Right lobe of liver (tissue), 6 donors: ENCODE measurements around the gene GALNT17. TPM values are rescaled to one million over a fixed set of nuclear protein-coding genes. Genes with fewer than 3 reads are reported as not detected.
A peak's percentile ranks its signal among the peaks of the same experiment; 100 is the strongest.

Source experiments
- ATAC-seq, 4 donors: fragments of 200-7000 bp; cut with Tn5 transposase; one replicate each; pipeline ENCODE4 v1.9.1; 2020; ENCODE audit warnings: mild to moderate bottlenecking in 4 of 4, moderate library complexity in 4 of 4
- DNase-seq, 3 donors: peaks; one replicate each; pipeline ENCODE4 v3.0.0-alpha.2; 2020
- H3K27ac ChIP-seq, 3 donors: fragments of 200-600 bp; one replicate each; pipeline ENCODE4 v1.8.0; 2022
- H3K27me3 ChIP-seq, 2 donors: fragments of 200-600 bp; one replicate each; pipeline ENCODE4 v1.8.0; 2022
- H3K36me3 ChIP-seq, 4 donors: fragments of 200-600 bp; sonication (generic) in 1 of 4; one replicate each; pipeline versions ENCODE4 v1.5.1 to v1.8.0; 2017 to 2022; ENCODE audit warnings: control low read depth in 1 of 4
- H3K4me1 ChIP-seq, 4 donors: fragments of 200-600 bp; sonication (generic) in 1 of 4; one replicate each; pipeline versions ENCODE4 v1.5.1 to v1.8.0; 2017 to 2022; ENCODE audit warnings: control low read depth in 1 of 4
- H3K4me3 ChIP-seq, 3 donors: fragments of 200-600 bp; one replicate each; pipeline ENCODE4 v1.8.0; 2022
- H3K9me3 ChIP-seq, 4 donors: fragments of 200-600 bp; sonication (generic) in 1 of 4; one replicate each; pipeline versions ENCODE4 v1.5.1 to v1.8.0; 2017 to 2022; ENCODE audit warnings: control low read depth in 1 of 4
- CTCF ChIP-seq, 4 donors: fragments of 200-600 bp in 3 of 4; fragments of 450-650 bp in 1 of 4; IDR thresholded peaks; one replicate each; pipeline versions ENCODE4 v1.5.1 to v1.8.0; 2016 to 2022; ENCODE audit warnings: antibody characterized with exemption in 4 of 4, mild to moderate bottlenecking in 2 of 4
- POLR2A ChIP-seq: fragments of 450-650 bp; IDR thresholded peaks from one replicate; pipeline ENCODE4 v1.6.1; 2017; ENCODE audit warnings: antibody characterized with exemption, mild to moderate bottlenecking
- WGBS: methylation state at CpG from one replicate; pipeline ENCODE4 v1.1.6; 2018; ENCODE audit warnings: low coverage, low lambda C conversion rate; ENCODE audit not compliant: insufficient coverage; ENCODE audit errors: missing lambda C conversion rate; 5-methylcytosine and 5-hydroxymethylcytosine counted together
- intact Hi-C, 2 donors: fragments of 100-400 bp; cut with DNase I; formaldehyde crosslinking; loops; one replicate each; pipeline versions ENCODE4 v1.11.2 to v1.14.1; 2022
- total RNA-seq, 6 experiments: library from RNA; depleted of rRNA in 2 of 6; stranded (reverse); fragments of >200 nt in 2 of 6; fragmentation: NEBNext Ultra II Directional in 3 of 6; extraction: Animal tissue kit (Norgen Biotek cat#: 25700) in 3 of 6; gene quantifications; one replicate each; pipeline versions ENCODE4 v1.1.0 to v1.2.4, GENCODE V29; 2016 to 2023
- donor health status: DM: no; HTN: yes; CAD: no.
- donor health status: DM: no; HTN: no; CAD: no.
- donor health status: DM: no; HTN: no; CAD: no.
- donor health status: DM: no; HTN: yes; CAD: no.
- donor health status: DM: no; HTN: yes; CAD: no.

Gene GALNT17
- total RNA-seq, 6 experiments from 2014 or later: 0.06 to 0.31 (median 0.10) TPM

GRCh38 chr7:71604818-71605414 lies 473.0 kb downstream of the GALNT17 start:
- TF ChIP-seq CTCF (IDR thresholded peaks at IDR 0.05) (no peak), POLR2A (no peak)
- H3K36me3 ChIP-seq: no peaks in the 10 kb centered on the region
- no peaks in the 10 kb centered on the region for H3K9me3 ChIP-seq
- intact Hi-C loops: no loop called here
- H3K27me3 ChIP-seq: no peaks in the 10 kb centered on the region
- 79% methylated on average over 8 of the region's 9 CpGs for WGBS
- no peak for ATAC-seq
- H3K27ac ChIP-seq: no peak overlapping the region
- H3K4me1 ChIP-seq: no peaks in the 10 kb centered on the region
- DNase-seq: no peak
- H3K4me3 ChIP-seq: no peak overlapping the region

- Histone ChIP-seq H3K27me3 (no peaks in the 10 kb centered on the region), H3K4me1 (no peaks in the 10 kb centered on the region), H3K36me3 (no peaks in the 10 kb centered on the region), H3K9me3 (no peaks in the 10 kb centered on the region), H3K4me3 (no peak overlapping the region), H3K27ac (no peak overlapping the region)
- 26% methylated on average over 2 of the region's 2 CpGs for WGBS
- TF ChIP-seq POLR2A: no peak
- no peak for TF ChIP-seq CTCF (IDR thresholded peaks at IDR 0.05)
- DNase-seq: no peak
- no peak for ATAC-seq
- intact Hi-C loops: no loop called here
Observed at GRCh38 chr7:71611986-71612385, 480.0 kb downstream of the GALNT17 start.

GRCh38 chr7:71612911-71613310 lies 481.0 kb downstream of the GALNT17 start:
- TF ChIP-seq POLR2A (no peak), CTCF (IDR thresholded peaks at IDR 0.05) (no peak)
- Histone ChIP-seq H3K4me1 (no peaks in the 10 kb centered on the region), H3K27me3 (no peaks in the 10 kb centered on the region), H3K9me3 (no peaks in the 10 kb centered on the region), H3K4me3 (no peak overlapping the region), H3K27ac (no peak overlapping the region), H3K36me3 (no peaks in the 10 kb centered on the region)
- intact Hi-C loops: no loop called here
- no peak for ATAC-seq
- no peak for DNase-seq
- WGBS: 22% methylated on average over 6 of the region's 6 CpGs

- TF ChIP-seq CTCF (IDR thresholded peaks at IDR 0.05) (no peak), POLR2A (no peak)
- 8% methylated on average over 3 of the region's 3 CpGs for WGBS
- H3K4me3 ChIP-seq: no peak overlapping the region
- ATAC-seq (peak in 3 of 4 donors; percentile 12 to 38 (median 19)), DNase-seq (no peak)
- no peaks in the 10 kb centered on the region for H3K4me1 ChIP-seq
- no peaks in the 10 kb centered on the region for H3K9me3 ChIP-seq
- no peaks in the 10 kb centered on the region for H3K36me3 ChIP-seq
- intact Hi-C loops: no loop called here
- no peak overlapping the region for H3K27ac ChIP-seq
- no peaks in the 10 kb centered on the region for H3K27me3 ChIP-seq
Observed at GRCh38 chr7:71613313-71613712, 481.4 kb downstream of the GALNT17 start.

GRCh38 chr7:71615017-71615416 lies 483.1 kb downstream of the GALNT17 start:
- Histone ChIP-seq H3K27ac (no peak overlapping the region), H3K9me3 (no peaks in the 10 kb centered on the region), H3K4me1 (no peaks in the 10 kb centered on the region), H3K36me3 (no peaks in the 10 kb centered on the region), H3K4me3 (no peak overlapping the region), H3K27me3 (no peaks in the 10 kb centered on the region)
- 39% methylated on average over 4 of the region's 5 CpGs for WGBS
- TF ChIP-seq POLR2A (no peak), CTCF (IDR thresholded peaks at IDR 0.05) (no peak)
- intact Hi-C loops: no loop called here
- no peak for DNase-seq
- peak in 1 of 4 donors; percentile 39 for ATAC-seq
